HEK293 (cell line): Measurements from ENCODE around the gene ZNF860.

ENCODE experiments used
- ATF2 ChIP-seq: fragments of 450-650 bp; formaldehyde crosslinking; IDR thresholded peaks from 2 replicates; pipeline ENCODE4 v1.5.1; 2016; ENCODE audit warnings: missing biosample characterization, missing genetic modification characterization, low read depth
- EGR2 ChIP-seq: fragments of 450-650 bp; formaldehyde crosslinking; IDR thresholded peaks from 2 replicates; pipeline ENCODE4 v1.5.1; 2016; ENCODE audit warnings: low read depth, missing biosample characterization, missing genetic modification characterization
- GLIS1 ChIP-seq: fragments of 450-650 bp; formaldehyde crosslinking; IDR thresholded peaks from 2 replicates; pipeline ENCODE4 v1.5.1; 2016; ENCODE audit warnings: missing biosample characterization, missing genetic modification characterization
- PATZ1 ChIP-seq: fragments of 450-650 bp; formaldehyde crosslinking; IDR thresholded peaks from 2 replicates; pipeline ENCODE4 v1.5.1; 2016; ENCODE audit warnings: missing biosample characterization, missing genetic modification characterization
- SALL2 ChIP-seq: fragments of 450-650 bp; formaldehyde crosslinking; IDR thresholded peaks from 2 replicates; pipeline ENCODE4 v1.5.0; 2017; ENCODE audit warnings: missing biosample characterization, mild to moderate bottlenecking, missing genetic modification characterization, borderline replicate concordance
- SP7 ChIP-seq: fragments of 450-650 bp; formaldehyde crosslinking; IDR thresholded peaks from 2 replicates; pipeline ENCODE4 v1.5.1; 2016; ENCODE audit warnings: missing biosample characterization, missing genetic modification characterization
- ZBTB10 ChIP-seq: fragments of 450-650 bp; formaldehyde crosslinking; IDR thresholded peaks from 2 replicates; pipeline ENCODE4 v1.5.1; 2016; ENCODE audit warnings: missing biosample characterization, missing genetic modification characterization
- ZFP37 ChIP-seq: fragments of 450-650 bp; formaldehyde crosslinking; IDR thresholded peaks from 2 replicates; pipeline ENCODE4 v1.5.1; 2016; ENCODE audit warnings: missing biosample characterization, missing genetic modification characterization
- ZNF146 ChIP-seq: fragments of 450-650 bp; formaldehyde crosslinking; IDR thresholded peaks from 2 replicates; pipeline ENCODE4 v1.5.1; 2016; ENCODE audit warnings: missing biosample characterization, missing genetic modification characterization
- ZNF16 ChIP-seq: fragments of 450-650 bp; formaldehyde crosslinking; IDR thresholded peaks from 2 replicates; pipeline ENCODE4 v1.5.1; 2016; ENCODE audit warnings: low read depth, missing biosample characterization, missing genetic modification characterization
- ZNF184 ChIP-seq: fragments of 450-650 bp; IDR thresholded peaks from 2 replicates; pipeline ENCODE4 v1.5.1; 2018; ENCODE audit warnings: missing biosample characterization, mild to moderate bottlenecking, missing genetic modification characterization
- ZNF211 ChIP-seq: fragments of 450-650 bp; formaldehyde crosslinking; IDR thresholded peaks from 2 replicates; pipeline ENCODE4 v1.5.1; 2016; ENCODE audit warnings: low read depth, missing biosample characterization, missing genetic modification characterization
- ZNF223 ChIP-seq: fragments of 450-650 bp; formaldehyde crosslinking; IDR thresholded peaks from 2 replicates; pipeline ENCODE4 v1.5.1; 2016; ENCODE audit warnings: missing biosample characterization, missing genetic modification characterization
- ZNF239 ChIP-seq: fragments of 450-650 bp; formaldehyde crosslinking; IDR thresholded peaks from 2 replicates; pipeline ENCODE4 v1.5.1; 2016; ENCODE audit warnings: missing biosample characterization, missing genetic modification characterization
- ZNF26 ChIP-seq: fragments of 450-650 bp; formaldehyde crosslinking; IDR thresholded peaks from 2 replicates; pipeline ENCODE4 v1.5.1; 2016; ENCODE audit warnings: missing biosample characterization, missing genetic modification characterization
- ZNF274 ChIP-seq, 2 experiments: fragments of 200-500 bp in 1 of 2; fragments of 450-650 bp in 1 of 2; sonication (Bioruptor generic) in 1 of 2; formaldehyde crosslinking in 1 of 2; IDR thresholded peaks; 2 replicates each; pipeline versions ENCODE4 v1.5.1 to v1.6.1; 2014 to 2016; ENCODE audit warnings: borderline replicate concordance in 1 of 2, inconsistent platforms in 1 of 2, low read length in 1 of 2, missing biosample characterization in 1 of 2, missing genetic modification characterization in 1 of 2
- ZNF341 ChIP-seq: fragments of 450-650 bp; formaldehyde crosslinking; IDR thresholded peaks from 2 replicates; pipeline ENCODE4; 2016; ENCODE audit warnings: low read depth, missing biosample characterization, missing genetic modification characterization
- ZNF398 ChIP-seq: fragments of 450-650 bp; formaldehyde crosslinking; IDR thresholded peaks from 2 replicates; pipeline ENCODE4 v1.5.1; 2017; ENCODE audit warnings: missing biosample characterization, missing genetic modification characterization
- ZNF529 ChIP-seq: fragments of 450-650 bp; formaldehyde crosslinking; IDR thresholded peaks from 2 replicates; pipeline ENCODE4 v1.5.1; 2017; ENCODE audit warnings: missing genetic modification characterization, missing biosample characterization; ENCODE audit not compliant: insufficient replicate concordance
- ZNF580 ChIP-seq: fragments of 450-650 bp; formaldehyde crosslinking; IDR thresholded peaks from 2 replicates; pipeline ENCODE4 v1.5.1; 2016; ENCODE audit warnings: missing biosample characterization, missing genetic modification characterization
- ZNF626 ChIP-seq: fragments of 450-650 bp; sonication (Bioruptor Pico); formaldehyde crosslinking; IDR thresholded peaks from 2 replicates; pipeline ENCODE4 v1.5.1; 2018; ENCODE audit warnings: missing biosample characterization, missing genetic modification characterization, inconsistent platforms
- ZNF677 ChIP-seq: fragments of 450-650 bp; IDR thresholded peaks from 2 replicates; pipeline ENCODE4 v1.5.0; 2018; ENCODE audit warnings: missing biosample characterization, mild to moderate bottlenecking, missing genetic modification characterization, moderate library complexity
- ZNF707 ChIP-seq: fragments of 450-650 bp; formaldehyde crosslinking; IDR thresholded peaks from 2 replicates; pipeline ENCODE4 v1.5.1; 2016; ENCODE audit warnings: missing biosample characterization, missing genetic modification characterization
- ZSCAN18 ChIP-seq: fragments of 450-650 bp; formaldehyde crosslinking; IDR thresholded peaks from 2 replicates; pipeline ENCODE4 v1.5.1; 2016; ENCODE audit warnings: missing biosample characterization, missing genetic modification characterization
- ZSCAN5A ChIP-seq: fragments of 450-650 bp; formaldehyde crosslinking; IDR thresholded peaks from 2 replicates; pipeline ENCODE4 v1.5.1; 2016; ENCODE audit warnings: missing biosample characterization, missing genetic modification characterization

Gene ZNF860

GRCh38 chr3:31980530-31981205 lies 882 bp upstream of the ZNF860 start (continued):
- TF ChIP-seq ZSCAN5A (tag by site-specific recombination) (0 out of 2 replicates have a peak, but pooled peaks have one; percentile 20), ZNF274 (IDR thresholded peaks at IDR 0.05; ENCODE audit: low read length) (no peak), ZNF274 (tag by site-specific recombination; IDR thresholded peaks at IDR 0.05; ENCODE audit: borderline replicate concordance) (no peak), SALL2 (no peak), SP7 (tag by site-specific recombination) (peak; percentile 53), ZNF677 (tag by site-specific recombination) (no peak), ZNF223 (tag by site-specific recombination) (no peak), ZNF529 (tag by site-specific recombination) (no peak), ZFP37 (tag by site-specific recombination) (peak; percentile 71; the same call in 1 of the 2 replicates), ZNF580 (tag by site-specific recombination) (no peak), ZNF211 (tag by site-specific recombination) (no peak), ZNF26 (tag by site-specific recombination) (no peak), ZNF626 (0 out of 2 replicates have a peak, but pooled peaks have one; percentile 31), ZSCAN18 (tag by site-specific recombination) (no peak), EGR2 (tag by site-specific recombination) (peak; percentile 83), ZNF239 (no peak), ATF2 (tag by site-specific recombination) (no peak), ZNF707 (tag by site-specific recombination) (no peak), ZNF146 (0 out of 2 replicates have a peak, but pooled peaks have one; percentile 12), ZNF184 (tag by site-specific recombination) (0 out of 2 replicates have a peak, but pooled peaks have one; percentile 25), ZNF398 (tag by site-specific recombination) (peak; percentile 92), ZBTB10 (tag by site-specific recombination) (peak; percentile 86; the same call in 1 of the 2 replicates), ZNF341 (peak; percentile 76), GLIS1 (tag by site-specific recombination) (peak; percentile 89), ZNF16 (tag by site-specific recombination) (no peak), PATZ1 (tag by site-specific recombination) (peak; percentile 82)
